Sigmoid colon (tissue), 4 donors: ENCODE data around the gene KRT85.

ENCODE experiments used
- CTCF ChIP-seq, 4 experiments: fragments of 450-650 bp in 3 of 4; fragments of 200-600 bp in 1 of 4; IDR thresholded peaks; one replicate each; pipeline ENCODE4 v1.5.1; 2016 to 2019; ENCODE audit warnings: antibody characterized with exemption in 4 of 4, mild to moderate bottlenecking in 3 of 4, moderate library complexity in 2 of 4
- EP300 ChIP-seq, 4 donors: sonication (generic); formaldehyde crosslinking; IDR thresholded peaks; one replicate each; pipeline ENCODE4 v1.6.1; 2017; ENCODE audit warnings: antibody characterized with exemption in 4 of 4
- POLR2A ChIP-seq, 2 donors: fragments of 450-650 bp; IDR thresholded peaks; one replicate each; pipeline ENCODE4 v1.6.1; 2016; ENCODE audit warnings: antibody characterized with exemption in 2 of 2, mild to moderate bottlenecking in 2 of 2, moderate library complexity in 2 of 2
- POLR2AphosphoS5 ChIP-seq, 4 donors: sonication (generic); formaldehyde crosslinking; IDR thresholded peaks; one replicate each; pipeline ENCODE4 v1.6.1; 2017; ENCODE audit warnings: antibody characterized with exemption in 4 of 4

- TF ChIP-seq POLR2A (IDR thresholded peaks at IDR 0.05): no peak
- TF ChIP-seq CTCF (IDR thresholded peaks at IDR 0.05): no peak
- TF ChIP-seq POLR2AphosphoS5 (IDR thresholded peaks at IDR 0.05): no peak
- no peak for TF ChIP-seq EP300 (IDR thresholded peaks at IDR 0.05)
Observed at GRCh38 chr12:52368508-52368907, 1.2 kb upstream of the KRT85 start.
